GM12874 (cell line): Measurements from ENCODE around the gene SMIM24.

Source experiments
- CTCF ChIP-seq: IDR thresholded peaks from 2 replicates; pipeline ENCODE4 v1.5.1; 2011; ENCODE audit warnings: low read depth, mild to moderate bottlenecking, control low read depth, low read length, moderate library complexity; ENCODE audit not compliant: insufficient read depth

The SMIM24 gene

DNA sequence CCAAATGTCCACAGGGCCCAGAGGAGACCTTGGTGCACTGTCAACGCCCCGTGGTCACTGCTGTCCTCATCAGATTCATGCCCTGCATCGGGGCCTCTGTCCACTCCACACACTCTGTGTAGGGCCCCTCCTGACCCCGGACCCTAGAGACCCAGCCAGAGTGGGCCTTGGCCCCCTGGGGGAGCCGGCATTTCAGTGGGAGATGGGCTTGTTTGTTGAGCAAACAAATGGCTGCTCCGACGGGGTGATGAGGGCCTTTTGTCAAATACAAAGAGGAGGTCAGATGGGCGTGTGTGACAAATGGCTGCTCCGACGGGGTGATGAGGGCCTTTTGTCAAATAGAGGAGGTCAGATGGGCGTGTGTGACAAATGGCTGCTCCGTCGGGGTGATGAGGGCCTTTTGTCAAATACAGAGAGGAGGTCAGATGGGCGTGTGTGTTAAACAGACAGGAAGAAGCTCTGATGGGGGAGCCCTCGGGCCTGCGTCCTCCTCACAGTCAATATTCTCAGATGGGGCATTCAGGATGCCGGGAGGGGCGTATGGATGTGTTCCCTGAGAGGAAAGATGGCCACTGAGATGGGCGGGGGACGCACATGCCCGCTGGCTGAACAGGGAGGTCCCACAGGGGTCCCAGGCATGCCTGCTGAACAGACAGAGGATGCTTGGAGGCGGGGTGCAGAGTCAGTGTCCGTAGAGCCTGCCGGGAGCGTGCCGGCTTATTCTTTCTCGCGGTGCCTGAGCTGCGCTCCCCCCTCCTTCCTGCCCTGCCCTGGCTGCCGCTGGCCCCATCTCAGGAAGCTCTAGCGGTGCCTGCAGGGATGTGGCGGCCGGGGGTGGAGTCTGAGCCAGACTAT is 36.3 kb downstream of the SMIM24 start:
- no peak for TF ChIP-seq CTCF

DNA sequence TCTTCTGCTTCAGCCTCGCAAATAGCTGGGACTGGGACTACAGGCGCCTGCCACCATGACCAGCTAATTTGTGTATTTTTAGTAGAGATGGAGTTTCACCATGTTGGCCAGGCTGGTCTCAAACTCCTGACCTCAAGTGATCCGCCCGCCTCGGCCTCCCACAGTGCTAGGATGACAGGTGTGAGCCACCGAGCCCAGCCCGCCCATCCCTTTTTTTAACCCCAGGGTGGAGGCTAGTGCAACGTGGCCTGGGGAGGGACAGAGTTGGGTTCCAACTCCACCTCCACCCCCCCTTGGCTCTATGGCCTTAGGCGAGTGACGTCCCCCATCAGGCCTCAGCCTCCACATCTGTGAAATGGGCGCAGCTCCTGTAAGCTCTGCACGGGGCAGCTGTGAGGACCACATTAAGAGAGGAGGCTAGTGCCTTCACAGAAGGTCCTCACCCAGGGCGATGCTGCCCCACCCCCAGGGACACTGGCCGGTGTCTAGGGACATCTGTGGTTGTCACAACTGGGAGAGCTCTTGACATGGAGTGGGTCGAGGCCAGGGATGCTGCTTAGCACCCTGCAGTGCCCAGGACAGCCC is 37.7 kb downstream of the SMIM24 start:
- no peak for TF ChIP-seq CTCF

DNA sequence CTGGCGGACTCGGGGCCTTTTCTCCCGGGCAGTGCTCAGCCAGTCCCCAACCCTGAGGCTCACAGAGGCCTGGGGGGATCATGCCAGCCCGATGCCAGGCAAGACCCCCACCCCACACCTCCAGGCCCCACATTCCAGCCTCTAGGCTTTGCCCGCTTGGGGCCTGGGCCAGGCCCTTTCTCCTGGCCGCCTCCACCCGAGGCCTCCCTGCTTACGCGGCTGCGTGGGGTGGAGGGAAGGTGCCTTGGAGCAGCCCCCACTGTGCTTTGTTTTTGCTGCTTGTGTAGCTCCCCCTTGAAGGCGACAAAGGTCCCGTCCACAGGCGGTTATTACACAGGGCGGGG is 38.4 kb downstream of the SMIM24 start:
- TF ChIP-seq CTCF: no peak

DNA sequence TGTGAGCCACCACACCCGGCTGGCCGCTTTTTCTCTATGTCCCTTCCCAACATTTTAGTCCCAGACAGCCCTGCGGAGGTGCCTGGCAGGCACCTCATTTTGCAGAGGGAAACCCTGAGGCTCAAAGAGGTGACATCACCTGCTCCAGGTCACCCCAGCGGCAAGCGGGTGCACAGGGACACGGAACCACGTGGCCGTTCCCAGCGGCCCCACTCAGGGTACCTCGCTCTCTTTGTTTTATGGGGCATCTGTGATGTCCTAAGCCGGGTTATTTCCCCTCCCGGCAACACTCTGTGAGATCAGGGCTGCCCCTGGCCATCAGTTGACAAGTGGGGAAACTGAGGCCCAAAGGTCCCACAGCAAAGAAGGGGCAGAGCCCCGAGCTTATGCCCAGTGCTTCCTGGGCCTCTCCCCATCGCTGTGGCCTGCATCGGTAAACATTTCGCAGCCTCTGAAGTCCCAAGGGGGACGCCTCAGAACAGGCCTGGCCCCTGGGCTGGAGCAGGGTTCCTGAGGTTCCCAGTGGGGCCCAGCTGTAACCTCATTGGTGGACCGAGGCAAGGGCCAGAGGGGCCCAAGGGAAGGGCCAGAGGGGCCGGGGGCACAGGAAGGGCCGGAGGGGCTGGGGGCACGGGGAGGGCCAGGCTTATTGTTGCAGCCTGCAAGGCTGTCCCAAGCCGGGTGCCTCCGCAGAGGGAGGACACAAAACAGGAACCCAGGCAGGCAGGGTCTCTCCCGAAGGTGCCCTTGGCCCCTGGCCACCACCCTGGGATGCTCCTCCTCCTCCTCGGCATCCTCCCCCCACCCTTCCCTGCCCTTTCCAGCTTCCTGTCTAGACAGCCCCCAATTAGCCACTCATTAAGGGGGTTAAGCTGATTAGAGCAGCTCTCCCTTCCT is 39.0 kb downstream of the SMIM24 start:
- TF ChIP-seq CTCF: no peak

DNA sequence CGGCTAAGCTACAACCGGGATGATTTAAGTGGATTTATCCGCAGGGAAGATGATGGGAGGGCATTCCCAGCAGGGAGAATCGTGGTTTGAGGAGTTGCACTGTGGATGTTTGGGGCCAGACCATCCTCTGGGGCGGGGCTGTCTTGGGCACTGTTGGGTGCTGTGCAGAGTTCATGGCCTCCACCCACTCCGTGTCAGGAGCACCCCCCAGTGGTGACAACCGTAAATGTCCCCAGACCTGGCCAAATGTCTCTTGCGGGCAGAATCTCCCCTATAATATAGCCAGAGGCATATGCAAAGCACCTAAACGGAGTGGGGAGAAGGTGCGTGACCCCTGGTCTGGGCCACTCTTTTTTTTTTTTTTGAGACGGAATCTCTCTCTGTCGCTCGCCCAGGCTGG is 40.2 kb downstream of the SMIM24 start:
- TF ChIP-seq CTCF: peak; percentile 81

DNA sequence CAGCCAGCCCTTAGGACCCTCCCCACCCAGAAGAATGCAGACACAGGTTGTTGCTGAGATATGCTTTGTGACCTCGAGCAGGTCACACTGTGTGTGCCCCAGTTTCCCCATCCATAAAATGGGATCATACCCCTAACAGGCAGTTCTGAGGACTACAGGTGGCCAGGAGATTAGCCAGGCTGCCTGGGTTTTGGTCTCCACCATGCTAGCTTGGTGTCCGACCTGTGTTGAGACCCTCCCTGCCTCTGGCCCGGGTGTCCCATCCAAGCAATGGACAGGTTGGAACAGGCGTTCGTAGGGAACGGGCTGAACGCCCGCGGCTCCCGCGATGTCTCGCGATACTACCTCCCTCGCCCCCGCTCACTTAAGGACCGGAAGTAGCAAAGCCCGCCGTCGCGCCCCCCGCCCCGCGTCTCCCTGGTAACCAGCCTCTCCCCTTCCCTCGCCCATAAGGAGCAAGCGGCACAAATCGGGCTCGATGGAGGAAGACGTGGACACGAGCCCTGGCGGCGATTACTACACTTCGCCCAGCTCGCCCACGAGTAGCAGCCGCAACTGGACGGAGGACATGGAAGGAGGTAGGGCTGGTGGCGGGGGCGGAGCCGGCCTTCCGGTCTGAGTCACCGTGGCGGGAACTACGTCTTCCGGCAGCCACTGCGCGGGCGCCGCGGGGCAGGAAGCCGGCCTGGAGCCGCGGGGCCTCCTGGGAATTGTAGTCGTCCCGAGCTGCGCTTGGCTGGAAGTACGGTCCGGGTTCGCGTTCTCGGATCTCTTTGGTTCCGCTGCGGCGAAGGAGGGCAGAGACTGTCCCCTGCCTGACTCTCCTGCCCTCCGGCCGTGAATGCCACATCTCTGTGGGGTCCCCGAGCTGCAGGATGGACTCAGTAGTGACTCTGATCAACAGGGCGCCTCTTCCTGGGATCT is 45.4 kb downstream of the SMIM24 start:
- no peak for TF ChIP-seq CTCF
